GM12873 (cell line): Measurements from ENCODE around the gene SLC35F3.

ENCODE experiments used
- TF ChIP-seq, protein P1 (sequence below): IDR thresholded peaks from 2 replicates; pipeline ENCODE4 v1.5.1; 2012; ENCODE audit warnings: low read depth, mild to moderate bottlenecking, moderate library complexity, low read length, control low read depth; ENCODE audit not compliant: insufficient read depth; ENCODE audit errors: missing control alignments

The SLC35F3 gene

GRCh38 chr1:234197839-234198238 lies 293.4 kb downstream of the SLC35F3 start:
- TF ChIP-seq, protein P1, sequence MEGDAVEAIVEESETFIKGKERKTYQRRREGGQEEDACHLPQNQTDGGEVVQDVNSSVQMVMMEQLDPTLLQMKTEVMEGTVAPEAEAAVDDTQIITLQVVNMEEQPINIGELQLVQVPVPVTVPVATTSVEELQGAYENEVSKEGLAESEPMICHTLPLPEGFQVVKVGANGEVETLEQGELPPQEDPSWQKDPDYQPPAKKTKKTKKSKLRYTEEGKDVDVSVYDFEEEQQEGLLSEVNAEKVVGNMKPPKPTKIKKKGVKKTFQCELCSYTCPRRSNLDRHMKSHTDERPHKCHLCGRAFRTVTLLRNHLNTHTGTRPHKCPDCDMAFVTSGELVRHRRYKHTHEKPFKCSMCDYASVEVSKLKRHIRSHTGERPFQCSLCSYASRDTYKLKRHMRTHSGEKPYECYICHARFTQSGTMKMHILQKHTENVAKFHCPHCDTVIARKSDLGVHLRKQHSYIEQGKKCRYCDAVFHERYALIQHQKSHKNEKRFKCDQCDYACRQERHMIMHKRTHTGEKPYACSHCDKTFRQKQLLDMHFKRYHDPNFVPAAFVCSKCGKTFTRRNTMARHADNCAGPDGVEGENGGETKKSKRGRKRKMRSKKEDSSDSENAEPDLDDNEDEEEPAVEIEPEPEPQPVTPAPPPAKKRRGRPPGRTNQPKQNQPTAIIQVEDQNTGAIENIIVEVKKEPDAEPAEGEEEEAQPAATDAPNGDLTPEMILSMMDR = no peak

GRCh38 chr1:234199476-234200127 lies 295.1 kb downstream of the SLC35F3 start:
- TF ChIP-seq, protein P1 = no peak

DNA sequence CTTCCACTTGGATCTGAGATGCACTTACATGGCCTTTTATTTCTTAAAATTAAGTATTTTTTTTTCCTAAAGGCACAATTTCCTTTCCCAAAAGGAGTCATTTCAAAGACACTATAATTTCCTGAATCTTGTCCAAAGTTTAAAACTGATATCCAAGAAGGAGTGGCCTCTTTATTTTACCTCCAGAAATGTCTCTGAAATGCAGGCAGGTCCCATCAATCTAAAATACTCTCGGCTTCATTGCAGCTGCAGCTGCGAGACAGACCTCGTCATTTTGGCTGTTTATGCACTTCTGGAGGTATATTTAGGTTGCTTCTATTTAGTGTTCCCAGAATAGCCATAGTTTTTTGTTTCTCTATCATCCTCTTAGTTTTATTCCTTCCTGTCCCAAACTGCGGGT lies 296.1 kb downstream of the SLC35F3 start:
- TF ChIP-seq, protein P1 = no peak

DNA sequence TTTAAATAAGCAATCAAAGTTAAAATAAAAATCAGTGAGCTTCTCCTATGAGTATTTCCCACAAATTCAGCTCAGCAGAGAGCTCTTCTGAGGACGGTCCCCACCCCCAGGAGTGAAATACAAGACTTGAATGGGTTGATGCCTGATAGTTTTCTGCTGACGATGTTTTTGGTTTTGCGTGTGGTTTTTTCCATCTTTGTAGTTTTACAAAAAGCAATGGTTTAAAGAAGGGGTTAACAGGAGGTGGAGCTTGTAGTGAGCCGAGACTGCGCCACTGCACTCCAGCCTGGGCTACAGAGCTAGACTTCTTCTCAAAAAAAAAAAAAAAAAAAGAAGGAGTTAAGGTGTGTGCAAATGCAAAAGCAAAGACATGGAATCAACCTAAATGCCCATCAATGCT lies 297.1 kb downstream of the SLC35F3 start:
- TF ChIP-seq, protein P1 = no peak

GRCh38 chr1:234205966-234206365 lies 301.5 kb downstream of the SLC35F3 start:
- TF ChIP-seq, protein P1 = no peak

- TF ChIP-seq, protein P1 = no peak
These were observed 302.3 kb downstream of the SLC35F3 start for GRCh38 chr1:234206651-234207284.

- TF ChIP-seq, protein P1 = no peak
These were observed 303.9 kb downstream of the SLC35F3 start for GRCh38 chr1:234208351-234208750.
